NOMO-1 treated with DMSO at 0.1 percent for 48 hours (cell line): ENCODE measurements around the gene TBC1D14.
A peak's percentile ranks its signal among the peaks of the same experiment; 100 is the strongest.
"Not testable (repeated sequence)": the region's sequence is repeated elsewhere in the genome, so short reads cannot be mapped to it uniquely, and the experiment has no call there.

Experiments used
- DNase-seq: peaks from one replicate; lab custom pipeline; 2025; ENCODE audit not compliant: unreplicated experiment; lab: John Stamatoyannopoulos, UW

The TBC1D14 gene

GRCh38 chr4:6908432-6909112, 1.1 kb upstream of the TBC1D14 start:
- no peak for DNase-seq

- DNase-seq: no peak
Measured at GRCh38 chr4:6909970-6910339, 329 bp downstream of the TBC1D14 start.

- DNase-seq: peak; percentile 10
Measured at GRCh38 chr4:6910340-6910959, 824 bp downstream of the TBC1D14 start.

GRCh38 chr4:6910960-6911874, 1.6 kb downstream of the TBC1D14 start:
- DNase-seq: no peak

GRCh38 chr4:6911917-6912316, 2.3 kb downstream of the TBC1D14 start:
- DNase-seq: not testable (repeated sequence)

GRCh38 chr4:6912441-6912840, 2.8 kb downstream of the TBC1D14 start:
- no peak for DNase-seq

- DNase-seq: no peak
Measured at GRCh38 chr4:6913350-6913905, 3.8 kb downstream of the TBC1D14 start.

- no peak for DNase-seq
Measured at GRCh38 chr4:6914448-6914847, 4.8 kb downstream of the TBC1D14 start.

GRCh38 chr4:6915041-6916005, 5.7 kb downstream of the TBC1D14 start:
- DNase-seq: no peak

GRCh38 chr4:6916069-6916586, 6.5 kb downstream of the TBC1D14 start:
- DNase-seq: no peak

- peak; percentile 30 for DNase-seq
Measured at GRCh38 chr4:6916587-6917460, 7.2 kb downstream of the TBC1D14 start.

- DNase-seq: peak; percentile 91
Measured at GRCh38 chr4:6917461-6918271, 8.0 kb downstream of the TBC1D14 start.

GRCh38 chr4:6918338-6918737, 8.7 kb downstream of the TBC1D14 start:
- DNase-seq: peak; percentile 41

GRCh38 chr4:6920171-6920570, 10.5 kb downstream of the TBC1D14 start:
- DNase-seq: no peak

GRCh38 chr4:6923507-6923906, 13.9 kb downstream of the TBC1D14 start:
- no peak for DNase-seq

- DNase-seq: no peak
Measured at GRCh38 chr4:6924361-6924779, 14.7 kb downstream of the TBC1D14 start.

- DNase-seq: peak; percentile 58
Measured at GRCh38 chr4:6925357-6925836, 15.8 kb downstream of the TBC1D14 start.

GRCh38 chr4:6926081-6926480, 16.5 kb downstream of the TBC1D14 start:
- DNase-seq: peak; percentile 94
